Activated naive CD4-positive, alpha-beta T cell treated with anti-CD3 and anti-CD28 coated beads, Interleukin-2, amount 50 U/mL, for 24 hours (primary cell): ENCODE data around the gene AGO1.
"Not testable (repeated sequence)": the region's sequence is repeated elsewhere in the genome, so short reads cannot be mapped to it uniquely, and the experiment has no call there.

Experiments
- H3K27ac Mint-ChIP-seq: one replicate; pipeline ENCODE4 v1.8.0; 2021; ENCODE audit warnings: mild to moderate bottlenecking, mixed read lengths
- H3K27me3 Mint-ChIP-seq: one replicate; pipeline ENCODE4 v1.8.0; 2021; ENCODE audit warnings: mixed read lengths
- H3K36me3 Mint-ChIP-seq: one replicate; pipeline ENCODE4 v1.8.0; 2021; ENCODE audit warnings: mixed read lengths
- H3K4me1 Mint-ChIP-seq: one replicate; pipeline ENCODE4 v1.8.0; 2021; ENCODE audit warnings: mixed read lengths
- H3K4me3 Mint-ChIP-seq: one replicate; pipeline ENCODE4 v1.8.0; 2021; ENCODE audit warnings: mild to moderate bottlenecking, mixed read lengths
- H3K9me3 Mint-ChIP-seq: one replicate; pipeline ENCODE4 v1.8.0; 2021; ENCODE audit warnings: mixed read lengths

The AGO1 gene

DNA sequence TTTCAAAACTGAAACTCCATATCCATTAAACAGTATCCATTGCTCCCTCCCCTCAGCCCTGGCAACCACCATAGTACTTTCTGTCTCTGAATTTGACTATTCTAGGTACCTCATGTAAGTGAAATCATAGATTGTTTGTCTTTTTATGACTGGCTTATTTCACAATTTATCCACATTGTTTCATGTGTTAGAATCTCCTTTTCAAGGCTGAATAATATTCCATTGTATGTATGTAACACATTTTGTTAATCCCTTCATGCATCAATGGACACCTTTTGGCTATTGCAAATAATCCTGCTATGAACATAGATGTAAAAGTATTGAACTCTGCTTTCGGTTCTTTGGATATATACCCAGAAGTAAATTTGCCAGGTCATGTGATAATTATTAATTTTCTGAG is 85.4 kb downstream of the AGO1 start:
- Mint-ChIP-seq H3K4me3 (no peak overlapping the region), H3K4me1 (peaks cover 16% of the 10 kb centered on the region), H3K9me3 (peaks cover 3% of the 10 kb centered on the region), H3K36me3 (peaks cover 25% of the 10 kb centered on the region), H3K27me3 (no peaks in the 10 kb centered on the region), H3K27ac (no peak overlapping the region)

DNA sequence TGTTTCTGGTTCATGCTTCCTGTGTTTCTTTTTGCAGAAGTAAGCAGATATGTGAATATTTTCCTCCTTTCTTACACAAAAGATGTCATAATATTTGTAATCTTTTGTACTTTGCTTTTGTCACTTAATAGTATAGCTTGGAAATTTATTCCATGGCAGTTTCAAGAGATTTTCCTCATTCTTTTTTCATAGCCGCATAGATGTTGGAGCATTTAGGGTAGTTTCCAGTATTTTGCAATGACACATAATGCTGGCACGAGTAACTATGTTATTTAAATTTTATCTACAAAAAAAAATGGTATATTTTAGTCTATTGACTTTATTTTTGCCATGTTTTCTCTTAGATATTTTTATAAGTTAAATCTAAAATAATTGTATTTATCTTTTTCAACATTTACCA is 88.6 kb downstream of the AGO1 start:
- H3K4me1 Mint-ChIP-seq, result peaks cover 12% of the 10 kb centered on the region
- no peaks in the 10 kb centered on the region for H3K9me3 Mint-ChIP-seq
- no peaks in the 10 kb centered on the region for H3K27me3 Mint-ChIP-seq
- peaks cover 27% of the 10 kb centered on the region for H3K36me3 Mint-ChIP-seq
- H3K4me3 Mint-ChIP-seq, result no peak overlapping the region
- H3K27ac Mint-ChIP-seq, result no peak overlapping the region

DNA sequence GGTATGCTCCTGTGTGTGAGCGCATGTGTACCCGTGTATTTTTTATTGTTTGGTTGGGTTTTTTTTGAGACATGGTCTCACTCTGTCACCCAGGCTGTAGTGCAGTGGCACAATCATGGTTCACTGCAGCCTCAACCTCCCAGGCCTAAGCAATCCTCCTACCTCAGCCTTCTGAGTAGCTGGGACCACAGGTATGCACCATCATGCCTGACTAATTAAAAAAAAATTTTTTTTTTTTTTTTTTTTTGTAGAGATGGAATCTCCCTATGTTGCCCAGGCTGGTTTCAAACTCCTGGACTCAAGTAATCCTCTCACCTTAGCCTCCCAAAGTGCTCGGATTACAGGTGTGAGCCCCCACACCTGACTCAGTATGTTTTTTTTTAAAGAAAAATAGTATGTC is 89.6 kb downstream of the AGO1 start:
- H3K36me3 Mint-ChIP-seq, result peaks cover 27% of the 10 kb centered on the region
- H3K27ac Mint-ChIP-seq, H3K4me3 Mint-ChIP-seq, H3K27me3 Mint-ChIP-seq, H3K4me1 Mint-ChIP-seq, H3K9me3 Mint-ChIP-seq: not testable (repeated sequence)

DNA sequence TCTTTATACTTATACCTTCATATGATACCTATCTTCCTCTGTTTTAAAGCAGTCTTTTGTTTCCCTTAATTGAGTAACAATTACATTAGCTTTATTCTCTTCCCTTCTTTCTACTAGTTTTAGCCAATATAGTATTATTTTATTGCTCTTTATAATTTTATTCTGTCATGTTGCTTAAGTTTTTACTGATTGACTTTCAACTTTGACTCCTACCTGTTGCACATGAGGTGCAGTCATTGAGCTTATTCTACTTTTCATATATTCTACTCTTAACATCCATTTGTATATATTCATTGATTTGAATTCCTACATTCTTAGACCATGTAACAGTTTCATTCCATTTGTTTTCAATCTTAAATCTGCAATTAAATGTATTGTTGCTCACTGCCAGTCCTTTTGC is 97.1 kb downstream of the AGO1 start:
- Mint-ChIP-seq H3K9me3 (no peaks in the 10 kb centered on the region), H3K4me1 (peaks cover 5% of the 10 kb centered on the region), H3K27ac (no peak overlapping the region), H3K4me3 (no peak overlapping the region), H3K36me3 (peaks cover 31% of the 10 kb centered on the region), H3K27me3 (no peaks in the 10 kb centered on the region)
